Activated CD4-positive, alpha-beta T cell treated with anti-CD3 and anti-CD28 coated beads, Interleukin-2, amount 50 U/mL, for 24 hours (primary cell): ENCODE measurements around the gene COL18A1.
"Not testable (repeated sequence)": the region's sequence is repeated elsewhere in the genome, so short reads cannot be mapped to it uniquely, and the experiment has no call there.

Experiments used
- DNase-seq, 2 donors: peaks; one replicate each; pipeline ENCODE4 v3.0.0-alpha.2; 2020; ENCODE audit warnings: low read depth in 1 of 2, low spot score in 1 of 2

COL18A1 gene

GRCh38 chr21:45491056-45491455, 86.1 kb downstream of the COL18A1 start:
- DNase-seq, result no peak

GRCh38 chr21:45491623-45492022, 86.7 kb downstream of the COL18A1 start:
- no peak for DNase-seq

GRCh38 chr21:45492765-45493164, 87.8 kb downstream of the COL18A1 start:
- no peak for DNase-seq

GRCh38 chr21:45493401-45494001, 88.5 kb downstream of the COL18A1 start:
- no peak for DNase-seq

- DNase-seq, result no peak
These were observed 89.3 kb downstream of the COL18A1 start for GRCh38 chr21:45494135-45494850.

- no peak for DNase-seq
These were observed 90.1 kb downstream of the COL18A1 start for GRCh38 chr21:45494851-45495680.

GRCh38 chr21:45496151-45496967, 91.4 kb downstream of the COL18A1 start:
- DNase-seq, result no peak

- DNase-seq, result no peak
These were observed 92.2 kb downstream of the COL18A1 start for GRCh38 chr21:45496968-45497845.

GRCh38 chr21:45497846-45498645, 93.1 kb downstream of the COL18A1 start:
- DNase-seq, result no peak

GRCh38 chr21:45498646-45499000, 93.7 kb downstream of the COL18A1 start:
- DNase-seq, result no peak

GRCh38 chr21:45499201-45499750, 94.3 kb downstream of the COL18A1 start:
- DNase-seq, result no peak

GRCh38 chr21:45499970-45500577, 95.1 kb downstream of the COL18A1 start:
- DNase-seq, result no peak

GRCh38 chr21:45501081-45502005, 96.4 kb downstream of the COL18A1 start:
- DNase-seq, result not testable (repeated sequence)

- no peak for DNase-seq
These were observed 97.0 kb downstream of the COL18A1 start for GRCh38 chr21:45502006-45502345.

GRCh38 chr21:45502600-45502999, 97.6 kb downstream of the COL18A1 start:
- no peak for DNase-seq

- DNase-seq, result not testable (repeated sequence)
These were observed 98.3 kb downstream of the COL18A1 start for GRCh38 chr21:45503226-45503625.

GRCh38 chr21:45504021-45504515, 99.1 kb downstream of the COL18A1 start:
- no peak for DNase-seq
